NCI-H774 (cell line): ENCODE measurements around the gene C20orf202.
A peak's percentile ranks its signal among the peaks of the same experiment; 100 is the strongest.

Experiments used
- DNase-seq: peaks from one replicate; lab custom pipeline; 2025; lab: John Stamatoyannopoulos, UW

C20orf202 gene

GRCh38 chr20:1184638-1185315 lies 18.5 kb upstream of the C20orf202 start, which contains the start of gene TMEM74B:
TSS of gene TMEM74B (minus strand) at chr20:1184981. CDS start at chr20:1183801, 1,180 bp downstream.
- no peak for DNase-seq

GRCh38 chr20:1185316-1185741 lies 17.9 kb upstream of the C20orf202 start:
- DNase-seq: no peak

- peak; percentile 26 for DNase-seq
Measured at GRCh38 chr20:1185790-1186334, 17.4 kb upstream of the C20orf202 start.

- DNase-seq: no peak
Measured at GRCh38 chr20:1186367-1186991, 16.8 kb upstream of the C20orf202 start.

- no peak for DNase-seq
Measured at GRCh38 chr20:1187605-1188171, 15.6 kb upstream of the C20orf202 start.

- DNase-seq: no peak
Measured at GRCh38 chr20:1188347-1188746, 14.9 kb upstream of the C20orf202 start.

GRCh38 chr20:1189827-1190226 lies 13.4 kb upstream of the C20orf202 start:
- no peak for DNase-seq

GRCh38 chr20:1190847-1191246 lies 12.4 kb upstream of the C20orf202 start:
- no peak for DNase-seq

GRCh38 chr20:1191299-1191698 lies 12.0 kb upstream of the C20orf202 start:
- DNase-seq: no peak

GRCh38 chr20:1195226-1195625 lies 8.0 kb upstream of the C20orf202 start:
- no peak for DNase-seq

- no peak for DNase-seq
Measured at GRCh38 chr20:1196634-1197033, 6.6 kb upstream of the C20orf202 start.

GRCh38 chr20:1197801-1198200 lies 5.5 kb upstream of the C20orf202 start:
- no peak for DNase-seq

- no peak for DNase-seq
Measured at GRCh38 chr20:1198751-1199150, 4.5 kb upstream of the C20orf202 start.

- DNase-seq: no peak
Measured at GRCh38 chr20:1199212-1199873, 3.9 kb upstream of the C20orf202 start.

GRCh38 chr20:1199964-1200363 lies 3.3 kb upstream of the C20orf202 start:
- DNase-seq: no peak

- DNase-seq: no peak
Measured at GRCh38 chr20:1203630-1204029, 376 bp downstream of the C20orf202 start.

- DNase-seq: no peak
Measured at GRCh38 chr20:1204113-1204512, 859 bp downstream of the C20orf202 start.

GRCh38 chr20:1204576-1204975 lies 1.3 kb downstream of the C20orf202 start:
- DNase-seq: no peak

GRCh38 chr20:1205802-1206201 lies 2.5 kb downstream of the C20orf202 start:
- DNase-seq: no peak

GRCh38 chr20:1206366-1207148 lies 3.3 kb downstream of the C20orf202 start:
- no peak for DNase-seq

GRCh38 chr20:1207293-1207878 lies 4.1 kb downstream of the C20orf202 start:
- no peak for DNase-seq
